Kasumi-1 (cell line): Measurements from ENCODE around the gene RERE.

Experiments used
- DNase-seq, 2 experiments: peaks; one replicate each; lab custom pipeline; 2025; lab: John Stamatoyannopoulos, UW

RERE gene

GRCh38 chr1:8666389-8667167 lies 150.9 kb downstream of the RERE start:
- peak in 1 of 2 experiments; percentile 29 for DNase-seq

DNA sequence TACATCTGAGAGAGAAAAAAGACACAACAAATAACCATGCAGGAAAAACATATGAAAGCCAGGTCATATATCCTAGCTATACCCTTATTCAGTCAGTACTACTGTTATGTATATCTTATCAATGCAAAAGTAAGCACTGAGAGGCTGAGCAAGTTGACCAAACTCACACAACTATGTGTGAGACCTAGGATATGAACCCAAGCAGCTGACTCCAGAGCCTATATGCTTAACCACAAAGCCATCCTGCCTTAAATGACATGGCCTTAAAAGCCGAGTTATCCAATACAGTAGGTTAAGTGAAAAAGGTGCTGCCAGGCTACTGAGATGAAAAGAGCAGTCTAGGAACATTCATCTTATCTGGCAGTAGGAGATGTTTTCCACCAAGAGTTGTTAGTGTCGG lies 151.6 kb downstream of the RERE start:
- no peak for DNase-seq

DNA sequence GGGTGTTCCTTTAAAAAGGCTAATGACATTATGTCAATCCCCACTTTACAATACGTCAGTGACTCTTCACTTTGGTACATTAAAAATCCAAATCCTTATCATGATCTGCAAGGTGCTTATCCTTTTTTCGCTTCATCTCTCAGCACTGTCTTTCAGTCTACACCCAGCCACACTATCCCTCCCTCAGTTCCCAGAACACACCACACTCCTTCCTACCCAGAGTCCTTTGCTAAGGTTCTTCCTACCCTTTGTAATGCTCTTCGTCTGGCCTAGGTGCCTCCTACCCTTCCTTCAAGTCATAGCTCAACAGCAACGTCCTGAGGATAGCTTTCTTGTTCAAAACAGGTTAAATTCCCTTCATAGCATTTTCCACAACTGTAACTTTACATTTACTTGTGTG lies 152.6 kb downstream of the RERE start:
- no peak for DNase-seq

DNA sequence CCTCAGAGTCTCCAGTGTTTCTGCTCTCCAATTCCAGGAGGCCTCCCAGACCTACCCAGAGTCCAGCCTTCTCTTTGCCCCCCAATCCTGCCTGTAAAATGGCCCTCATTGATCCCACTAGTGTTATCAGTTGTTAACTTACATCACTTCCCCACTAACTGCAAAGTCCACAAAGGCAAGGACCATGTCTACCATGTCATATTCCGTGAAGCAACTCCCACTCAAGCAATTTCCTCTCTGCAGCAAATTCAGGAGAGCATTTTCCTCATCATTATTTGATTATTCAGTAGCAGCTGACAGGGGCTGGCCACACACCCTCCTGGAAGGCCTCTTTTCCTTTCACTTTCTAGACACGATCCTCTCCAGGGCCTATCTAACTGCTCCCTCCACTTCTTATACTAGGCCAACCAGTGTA lies 153.5 kb downstream of the RERE start:
- DNase-seq: no peak

- DNase-seq: no peak
Observed at GRCh38 chr1:8663090-8663802, 154.2 kb downstream of the RERE start.

DNA sequence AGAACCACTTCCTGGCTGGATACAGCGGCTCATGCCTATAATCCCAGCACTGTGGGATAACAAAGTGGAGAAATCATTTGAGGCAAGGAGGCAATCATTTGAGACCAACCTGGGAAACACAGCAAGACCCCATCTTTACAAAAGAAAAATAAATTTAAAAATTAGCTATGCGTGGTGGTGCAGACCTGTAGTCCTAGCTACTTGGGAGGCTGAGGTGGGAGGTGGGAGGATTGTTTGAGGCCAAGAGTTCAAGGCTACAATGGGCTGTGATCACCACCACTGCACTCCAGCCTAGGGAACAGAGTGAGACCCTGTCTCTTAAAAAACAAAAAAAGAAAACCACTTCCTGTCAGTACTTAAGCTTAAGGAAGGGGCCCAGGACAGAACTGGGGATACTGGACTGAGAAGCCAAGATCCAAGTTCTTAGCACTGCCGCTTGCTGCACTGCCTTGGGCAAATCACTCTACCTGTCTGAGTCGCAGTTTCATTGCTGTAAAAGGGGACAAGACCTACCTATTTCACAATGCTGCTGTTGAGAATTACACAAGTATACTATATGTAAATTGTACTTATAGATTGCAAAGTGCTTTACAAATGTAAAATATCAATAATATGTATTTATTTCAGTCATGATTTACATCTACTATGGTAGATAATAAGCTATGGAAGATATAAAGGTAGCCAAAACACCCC lies 154.9 kb downstream of the RERE start:
- no peak for DNase-seq

- DNase-seq: no peak
Observed at GRCh38 chr1:8661185-8662110, 156.0 kb downstream of the RERE start.

DNA sequence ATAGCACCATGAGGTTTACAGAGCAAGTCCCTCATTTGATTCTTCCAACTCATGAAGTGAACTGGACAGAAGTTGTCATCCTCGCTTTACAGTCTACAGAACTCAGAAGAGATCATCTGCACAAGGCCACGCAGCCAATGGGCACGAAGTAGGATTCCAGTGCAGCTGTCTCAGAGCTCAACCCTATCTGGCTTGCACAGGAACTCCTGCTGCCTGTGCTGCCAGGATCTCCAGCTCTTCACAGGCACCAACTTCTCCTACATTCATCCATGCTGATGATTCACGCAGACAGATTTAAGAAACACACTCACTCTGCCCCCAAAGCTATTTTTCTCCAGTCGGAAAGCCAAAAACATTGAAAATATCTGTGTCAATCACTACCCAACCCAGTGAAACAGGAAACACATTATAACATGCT lies 157.0 kb downstream of the RERE start:
- peak; percentile 55 to 58 for DNase-seq

DNA sequence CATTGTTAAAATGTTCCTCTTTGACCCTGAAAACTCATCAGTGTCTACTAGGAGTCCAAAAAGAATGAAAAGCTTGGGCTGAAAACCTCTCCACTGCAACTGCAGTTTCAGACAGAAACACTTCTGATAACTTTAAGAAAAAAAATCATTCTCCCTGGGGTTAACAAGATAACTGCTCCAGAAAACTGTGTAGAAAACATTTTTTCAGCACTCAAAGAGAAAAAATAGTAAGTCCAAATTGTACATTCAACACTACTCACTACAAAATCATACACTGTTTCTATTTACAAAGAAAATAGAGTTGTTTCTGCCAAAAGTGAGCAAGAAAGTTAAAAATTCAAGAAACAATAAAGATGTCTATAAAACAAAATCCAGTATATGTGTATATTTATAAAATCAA lies 157.8 kb downstream of the RERE start:
- DNase-seq: no peak

DNA sequence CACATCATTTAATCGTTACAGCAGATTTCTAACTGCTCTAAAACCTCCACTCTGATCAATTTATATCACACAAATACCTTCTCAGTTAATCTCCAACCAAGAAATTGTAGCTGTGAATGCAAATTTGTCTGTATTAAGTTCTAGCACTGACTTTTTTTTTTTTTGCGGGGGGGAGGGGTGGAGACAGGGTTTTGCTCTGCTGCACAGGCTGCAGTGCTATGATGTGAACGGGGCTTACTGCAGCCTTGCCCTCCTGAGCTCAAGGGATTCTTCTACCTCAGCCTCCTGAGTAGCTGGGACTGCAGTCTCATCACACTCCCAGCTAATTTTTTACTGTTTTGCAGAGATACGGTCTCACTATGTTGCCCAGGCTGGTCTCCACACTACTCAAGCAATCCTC lies 163.6 kb downstream of the RERE start:
- DNase-seq: no peak

DNA sequence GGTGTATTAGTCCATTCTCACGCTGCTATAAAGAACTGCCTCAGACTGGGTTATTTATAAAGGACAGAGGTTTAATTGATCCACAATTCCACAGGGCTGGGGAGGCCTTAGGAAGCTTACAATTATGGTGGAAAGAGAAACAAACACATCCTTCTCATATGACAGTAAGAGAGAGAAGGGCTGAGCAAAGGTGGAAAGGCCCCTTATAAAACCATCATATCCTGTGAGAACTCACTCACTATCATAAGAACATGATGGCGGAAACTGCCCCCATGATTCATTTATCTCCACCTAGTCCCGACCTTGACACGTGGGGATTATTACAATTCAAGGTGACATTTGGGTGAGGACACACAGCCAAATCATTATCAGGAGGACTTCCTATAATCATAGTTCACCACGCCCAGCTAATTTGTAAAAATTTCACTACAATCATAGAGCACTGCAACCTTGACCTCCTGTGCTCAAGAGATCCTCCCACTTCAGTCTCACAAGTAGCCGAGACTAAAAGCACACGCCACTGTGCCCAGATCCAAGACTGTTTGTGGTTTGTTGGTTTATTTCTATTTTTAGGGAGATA lies 164.9 kb downstream of the RERE start:
- DNase-seq: no peak

DNA sequence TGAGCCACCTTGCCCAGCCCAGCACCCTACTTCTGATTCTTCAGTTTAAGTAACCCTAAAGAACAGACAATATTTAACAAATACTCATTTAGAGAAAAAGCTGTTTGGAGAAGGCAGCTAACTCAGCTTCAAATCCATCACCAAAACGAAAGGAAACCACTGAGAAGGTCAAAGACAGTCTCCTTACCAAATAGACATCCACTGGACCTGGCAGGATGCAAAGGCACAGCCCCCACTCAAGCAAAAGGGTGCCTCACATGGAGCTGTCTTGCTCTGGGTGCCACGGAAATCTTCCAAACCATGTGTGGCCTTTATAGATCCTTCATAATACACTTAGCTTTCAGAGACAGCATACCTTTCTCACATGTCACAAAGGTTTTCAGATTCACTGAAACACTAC lies 165.5 kb downstream of the RERE start:
- no peak for DNase-seq

- DNase-seq: no peak
Observed at GRCh38 chr1:8651236-8651890, 166.1 kb downstream of the RERE start.

DNA sequence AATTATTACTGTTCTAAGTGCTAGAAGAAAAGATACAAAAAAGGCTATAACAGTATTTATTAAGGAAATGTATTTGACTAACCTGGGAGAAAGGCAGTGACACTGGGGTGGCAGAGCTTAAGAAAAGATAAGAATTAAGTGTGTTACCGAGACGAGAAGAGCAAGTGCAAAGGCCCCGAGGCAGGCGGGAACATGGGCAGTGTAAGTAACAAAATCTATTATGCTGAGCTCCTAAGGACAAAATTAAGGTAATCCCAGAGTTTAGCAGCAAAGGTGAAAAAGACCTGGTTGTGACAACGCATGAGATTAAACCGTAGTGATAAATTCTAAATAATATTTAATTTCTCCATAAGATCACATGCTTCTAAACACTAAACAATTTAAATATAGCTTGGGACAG lies 167.6 kb downstream of the RERE start:
- DNase-seq: no peak

GRCh38 chr1:8649027-8649426 lies 168.4 kb downstream of the RERE start:
- no peak for DNase-seq

DNA sequence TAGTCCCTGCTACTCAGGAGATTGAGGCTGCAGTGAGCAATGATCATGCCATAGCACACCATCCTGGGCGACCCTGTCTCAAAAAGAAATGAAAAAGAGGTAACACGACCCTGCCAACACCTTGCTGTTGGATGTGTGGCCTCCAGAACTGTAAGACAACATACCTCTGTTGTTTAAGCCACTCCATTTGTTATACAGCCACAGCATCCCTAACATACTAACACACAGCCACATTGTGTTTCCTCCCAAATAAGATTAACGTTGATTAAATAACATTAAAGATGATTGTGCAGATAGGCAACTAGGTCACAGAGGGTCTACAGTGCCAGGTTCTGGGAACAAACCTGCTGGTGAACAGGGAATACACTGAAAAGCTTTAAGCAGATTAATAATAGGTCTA lies 170.4 kb downstream of the RERE start:
- DNase-seq: no peak

DNA sequence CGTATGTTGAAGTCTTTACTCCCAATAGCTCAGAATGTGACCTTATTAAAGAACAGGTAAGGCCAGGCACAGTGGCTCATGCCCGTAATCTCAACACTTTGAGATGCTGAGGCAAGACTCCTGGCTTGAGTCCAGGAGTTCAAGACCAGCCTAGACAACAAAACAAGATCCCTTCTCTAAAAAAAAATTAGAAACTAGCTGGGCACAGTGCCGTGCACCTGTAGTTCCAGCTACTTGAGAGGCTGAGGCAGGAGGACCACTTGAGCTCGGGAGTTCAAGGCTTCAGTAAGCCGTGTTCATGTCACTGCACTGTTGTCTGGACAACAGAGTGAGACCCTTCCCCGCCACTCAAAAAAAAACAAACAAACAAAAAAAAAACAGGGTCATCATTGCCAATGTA lies 171.3 kb downstream of the RERE start:
- DNase-seq: no peak

- no peak for DNase-seq
Observed at GRCh38 chr1:8643542-8644536, 173.6 kb downstream of the RERE start.

- DNase-seq: no peak
Observed at GRCh38 chr1:8642114-8642513, 175.3 kb downstream of the RERE start.
